ENCODE data around the gene ECHDC3. TPM values are rescaled to one million over a fixed set of nuclear protein-coding genes. Genes with fewer than 3 reads are reported as not detected.

Gene ECHDC3
- total and polyA plus RNA-seq, 2 of the 13 experiments (the other 11 are each of a cell fraction or from before 2014, with no cell fraction given) = not detected

GRCh38 chr10:11714750-11715365, 27.3 kb upstream of the ECHDC3 start (continued):
- peak; percentile 56; the same call in 1 of the 2 replicates for TF ChIP-seq ZNF318 (CRISPR knock-in tag; IDR thresholded peaks at IDR 0.05)
- TF ChIP-seq ZNF781 (CRISPR knock-in tag; IDR thresholded peaks at IDR 0.05; ENCODE audit: borderline replicate concordance, not compliant biosample characterization) = no peak
- no peak for TF ChIP-seq ZNF761 (CRISPR knock-in tag; conservative IDR thresholded peaks at IDR 0.05)
- no peak for TF ChIP-seq ZNF230 (CRISPR knock-in tag; IDR thresholded peaks at IDR 0.05)
- TF ChIP-seq CAMTA2 (CRISPR knock-in tag; IDR thresholded peaks at IDR 0.05; ENCODE audit: borderline replicate concordance) = no peak
- peak; percentile 35; the same call in 1 of the 2 replicates for TF ChIP-seq FOXA3 (CRISPR knock-in tag; IDR thresholded peaks at IDR 0.05)
- TF ChIP-seq ZNF644 (CRISPR knock-in tag; IDR thresholded peaks at IDR 0.05; ENCODE audit: low read depth) = no peak
- TF ChIP-seq TBP (CRISPR knock-in tag; IDR thresholded peaks at IDR 0.05) = no peak
- no peak for TF ChIP-seq DR1 (CRISPR knock-in tag; IDR thresholded peaks at IDR 0.05)
- 0 out of 2 replicates have a peak, but pooled peaks have one; percentile 44 for TF ChIP-seq KDM2A (CRISPR knock-in tag; IDR thresholded peaks at IDR 0.05; ENCODE audit: borderline replicate concordance, low read depth)
- TF ChIP-seq GMEB2 (CRISPR knock-in tag; IDR thresholded peaks at IDR 0.05; ENCODE audit: low read depth) = no peak
- TF ChIP-seq KDM3A (CRISPR knock-in tag; IDR thresholded peaks at IDR 0.05; ENCODE audit: low read depth) = 0 out of 2 replicates have a peak, but pooled peaks have one; percentile 29
- no peak for TF ChIP-seq GTF2F1 (IDR thresholded peaks at IDR 0.05; ENCODE audit: low read length)
- no peak for TF ChIP-seq IRF2 (CRISPR knock-in tag; IDR thresholded peaks at IDR 0.05)
- no peak for TF ChIP-seq MLLT10 (CRISPR knock-in tag; IDR thresholded peaks at IDR 0.05)
- TF ChIP-seq TAF1 (CRISPR knock-in tag; IDR thresholded peaks at IDR 0.05) = peak; percentile 52; the same call in 1 of the 2 replicates
- no peak for TF ChIP-seq PCBP1 (IDR thresholded peaks at IDR 0.05; ENCODE audit: borderline replicate concordance, low read depth, low read length)
- no peak for TF ChIP-seq ZBTB43 (CRISPR knock-in tag; conservative IDR thresholded peaks at IDR 0.05)
- TF ChIP-seq ZNF782 (CRISPR knock-in tag; IDR thresholded peaks at IDR 0.05; ENCODE audit: borderline replicate concordance) = no peak; the same call in 1 of the 2 replicates
- no peak for TF ChIP-seq ZSCAN9 (CRISPR knock-in tag; IDR thresholded peaks at IDR 0.05; ENCODE audit: borderline replicate concordance)
- TF ChIP-seq HOXA7 (CRISPR knock-in tag; IDR thresholded peaks at IDR 0.05) = no peak

Measured in HepG2 (cell line).